ENCODE measurements around the gene ADARB1. TPM values are rescaled to one million over a fixed set of nuclear protein-coding genes. Genes with fewer than 3 reads are reported as not detected.

Gene ADARB1
- total RNA-seq, 5 donors from 2014 or later (not counting 1 experiment from before 2014, with no cell fraction given): 39.7 to 50.3 (median 44.5) TPM

- POLR2A ChIA-PET: no interaction called here
- H3K36me3 ChIP-seq (ENCODE audit: control insufficient read depth in 2 of 2, extremely low read depth in 1 of 2, insufficient read depth in 1 of 2, low read length in 1 of 2): no peaks in the 10 kb centered on the region
Measured at GRCh38 chr21:45118099-45118498, 43.7 kb downstream of the ADARB1 start.

GRCh38 chr21:45119812-45120211 is 45.4 kb downstream of the ADARB1 start:
- H3K27me3 ChIP-seq (replicated peaks in 1 of 2; ENCODE audit: control insufficient read depth in 2 of 2, extremely low read depth in 1 of 2, insufficient read depth in 2 of 2, low read length in 1 of 2): no peaks in the 10 kb centered on the region
- ChIA-PET CTCF (interaction anchor here in 1 of 2 donors (0.7 kb wide), 1 partner anchor 388 kb away, joined by 3 read pairs; no protein-coding TSS in a partner anchor), POLR2A (no interaction called here)
- H3K9me3 Mint-ChIP-seq: no peaks in the 10 kb centered on the region
- no peaks in the 10 kb centered on the region for H3K36me3 ChIP-seq (ENCODE audit: control insufficient read depth in 2 of 2, extremely low read depth in 1 of 2, insufficient read depth in 1 of 2, low read length in 1 of 2)
- H3K4me3 Mint-ChIP-seq: no peak overlapping the region
- no peak overlapping the region for H3K27ac Mint-ChIP-seq
- no peak overlapping the region for H3K27ac ChIP-seq (ENCODE audit: low read length)
- no peak for ATAC-seq (replicated peaks in 1 of 4)
- H3K4me3 ChIP-seq (ENCODE audit: control insufficient read depth in 1 of 2, extremely low read depth in 1 of 2, low read length in 1 of 2): no peak overlapping the region
- peaks cover 38 to 55% (median 45%) of the 10 kb centered on the region in 3 donors for H3K4me1 Mint-ChIP-seq
- peaks cover 22% of the 10 kb centered on the region for H3K36me3 Mint-ChIP-seq
- no peaks in the 10 kb centered on the region for H3K9me3 ChIP-seq
- WGBS (ENCODE audit: insufficient coverage): 100% methylated on average over 1 of the region's 7 CpGs
- no peaks in the 10 kb centered on the region for H3K4me1 ChIP-seq (ENCODE audit: control insufficient read depth in 1 of 2, extremely low read depth in 1 of 2, insufficient read depth in 2 of 2, low read length in 2 of 2)
- no peaks in the 10 kb centered on the region for H3K27me3 Mint-ChIP-seq
- no peak for DNase-seq

More at GRCh38 chr21:45118099-45118498, 43.7 kb downstream of the ADARB1 start:
- Histone ChIP-seq H3K27me3 (replicated peaks in 1 of 2; ENCODE audit: control insufficient read depth in 2 of 2, extremely low read depth in 1 of 2, insufficient read depth in 2 of 2, low read length in 1 of 2) (no peaks in the 10 kb centered on the region), H3K4me3 (ENCODE audit: control insufficient read depth in 1 of 2, extremely low read depth in 1 of 2, low read length in 1 of 2) (no peak overlapping the region), H3K27ac (ENCODE audit: low read length) (no peak overlapping the region), H3K9me3 (no peaks in the 10 kb centered on the region), H3K4me1 (ENCODE audit: control insufficient read depth in 1 of 2, extremely low read depth in 1 of 2, insufficient read depth in 2 of 2, low read length in 2 of 2) (no peaks in the 10 kb centered on the region)
- DNase-seq (no peak), ATAC-seq (replicated peaks in 1 of 4) (no peak)
- Mint-ChIP-seq H3K27me3 (no peaks in the 10 kb centered on the region), H3K4me1 (peaks cover 35 to 52% (median 40%) of the 10 kb centered on the region in 3 donors), H3K9me3 (no peaks in the 10 kb centered on the region), H3K27ac (no peak overlapping the region), H3K36me3 (peaks cover 26% of the 10 kb centered on the region), H3K4me3 (no peak overlapping the region)
- CTCF ChIA-PET: no interaction called here
- WGBS (ENCODE audit: insufficient coverage): no CpG with 5 or more reads among the region's 2 CpGs

- H3K27me3 Mint-ChIP-seq: no peaks in the 10 kb centered on the region
- no peak overlapping the region for H3K4me3 ChIP-seq (ENCODE audit: control insufficient read depth in 1 of 2, extremely low read depth in 1 of 2, low read length in 1 of 2)
- POLR2A ChIA-PET: no interaction called here
- H3K4me1 Mint-ChIP-seq: peaks cover 35 to 53% (median 48%) of the 10 kb centered on the region in 3 donors
- H3K4me1 ChIP-seq (ENCODE audit: control insufficient read depth in 1 of 2, extremely low read depth in 1 of 2, insufficient read depth in 2 of 2, low read length in 2 of 2): no peaks in the 10 kb centered on the region
- no peaks in the 10 kb centered on the region for H3K36me3 ChIP-seq (ENCODE audit: control insufficient read depth in 2 of 2, extremely low read depth in 1 of 2, insufficient read depth in 1 of 2, low read length in 1 of 2)
- WGBS (ENCODE audit: insufficient coverage): 100% methylated on average over 3 of the region's 6 CpGs
- H3K9me3 ChIP-seq: no peaks in the 10 kb centered on the region
- no peak for ATAC-seq (replicated peaks in 1 of 4)
- no peaks in the 10 kb centered on the region for H3K27me3 ChIP-seq (replicated peaks in 1 of 2; ENCODE audit: control insufficient read depth in 2 of 2, extremely low read depth in 1 of 2, insufficient read depth in 2 of 2, low read length in 1 of 2)
- H3K36me3 Mint-ChIP-seq: peaks cover 21% of the 10 kb centered on the region
- no peaks in the 10 kb centered on the region for H3K9me3 Mint-ChIP-seq
- CTCF ChIA-PET: interaction anchor here in 1 of 2 donors (0.8 kb wide), 1 partner anchor 171 kb away, joined by 5 read pairs; no protein-coding TSS in a partner anchor
- H3K4me3 Mint-ChIP-seq: no peak overlapping the region
- no peak overlapping the region for H3K27ac ChIP-seq (ENCODE audit: low read length)
- DNase-seq: no peak
- no peak overlapping the region for H3K27ac Mint-ChIP-seq
Measured at GRCh38 chr21:45120975-45121374, 46.6 kb downstream of the ADARB1 start.

GRCh38 chr21:45122030-45122429 is 47.6 kb downstream of the ADARB1 start:
- no peaks in the 10 kb centered on the region for H3K4me1 ChIP-seq (ENCODE audit: control insufficient read depth in 1 of 2, extremely low read depth in 1 of 2, insufficient read depth in 2 of 2, low read length in 2 of 2)
- H3K4me1 Mint-ChIP-seq: peaks cover 27 to 53% (median 41%) of the 10 kb centered on the region in 3 donors

GRCh38 chr21:45122432-45123132 is 48.2 kb downstream of the ADARB1 start:
- Mint-ChIP-seq H3K4me3 (no peak overlapping the region), H3K27ac (no peak overlapping the region), H3K36me3 (peaks cover 19% of the 10 kb centered on the region), H3K9me3 (no peaks in the 10 kb centered on the region), H3K27me3 (no peaks in the 10 kb centered on the region), H3K4me1 (peaks cover 25 to 50% (median 44%) of the 10 kb centered on the region in 3 donors)
- 64% methylated on average over 2 of the region's 10 CpGs for WGBS (ENCODE audit: insufficient coverage)
- Histone ChIP-seq H3K4me3 (ENCODE audit: control insufficient read depth in 1 of 2, extremely low read depth in 1 of 2, low read length in 1 of 2) (no peak overlapping the region), H3K36me3 (ENCODE audit: control insufficient read depth in 2 of 2, extremely low read depth in 1 of 2, insufficient read depth in 1 of 2, low read length in 1 of 2) (peaks cover 0 to 3% of the 10 kb centered on the region in 2 donors), H3K27me3 (replicated peaks in 1 of 2; ENCODE audit: control insufficient read depth in 2 of 2, extremely low read depth in 1 of 2, insufficient read depth in 2 of 2, low read length in 1 of 2) (no peaks in the 10 kb centered on the region), H3K27ac (ENCODE audit: low read length) (no peak overlapping the region), H3K4me1 (ENCODE audit: control insufficient read depth in 1 of 2, extremely low read depth in 1 of 2, insufficient read depth in 2 of 2, low read length in 2 of 2) (no peaks in the 10 kb centered on the region), H3K9me3 (no peaks in the 10 kb centered on the region)
- ChIA-PET POLR2A (interaction anchor here in 1 of 2 donors (0.8 kb wide), 1 partner anchor 43 kb away, joined by 4 read pairs; no protein-coding TSS in a partner anchor), CTCF (interaction anchor here in 1 of 2 donors (0.7 to 1.2 kb wide), 3 partner anchors 14 to 174 kb away, joined by 3 to 4 read pairs (median 3); no protein-coding TSS in a partner anchor)
- ATAC-seq (replicated peaks in 1 of 4): no peak
- DNase-seq: no peak

More at GRCh38 chr21:45122030-45122429, 47.6 kb downstream of the ADARB1 start:
- Mint-ChIP-seq H3K4me3 (no peak overlapping the region), H3K9me3 (no peaks in the 10 kb centered on the region), H3K36me3 (peaks cover 19% of the 10 kb centered on the region), H3K27me3 (no peaks in the 10 kb centered on the region), H3K27ac (no peak overlapping the region)
- no peak for DNase-seq
- WGBS (ENCODE audit: insufficient coverage): no CpG with 5 or more reads among the region's 6 CpGs
- no peaks in the 10 kb centered on the region for H3K9me3 ChIP-seq
- H3K36me3 ChIP-seq (ENCODE audit: control insufficient read depth in 2 of 2, extremely low read depth in 1 of 2, insufficient read depth in 1 of 2, low read length in 1 of 2): peaks cover 0 to 3% of the 10 kb centered on the region in 2 donors
- CTCF ChIA-PET: interaction anchor here (0.8 to 1.2 kb wide), 2 partner anchors 15 to 172 kb away, joined by 3 to 5 read pairs; no protein-coding TSS in a partner anchor
- no peak for ATAC-seq (replicated peaks in 1 of 4)
- H3K27me3 ChIP-seq (replicated peaks in 1 of 2; ENCODE audit: control insufficient read depth in 2 of 2, extremely low read depth in 1 of 2, insufficient read depth in 2 of 2, low read length in 1 of 2): no peaks in the 10 kb centered on the region
- H3K27ac ChIP-seq (ENCODE audit: low read length): no peak overlapping the region
- H3K4me3 ChIP-seq (ENCODE audit: control insufficient read depth in 1 of 2, extremely low read depth in 1 of 2, low read length in 1 of 2): no peak overlapping the region
- POLR2A ChIA-PET: no interaction called here

- H3K27ac Mint-ChIP-seq: no peak overlapping the region
- DNase-seq (no peak), ATAC-seq (replicated peaks in 1 of 4) (no peak)
- WGBS (ENCODE audit: insufficient coverage): 67% methylated on average over 3 of the region's 6 CpGs
- H3K27me3 Mint-ChIP-seq: no peaks in the 10 kb centered on the region
- no peaks in the 10 kb centered on the region for H3K9me3 Mint-ChIP-seq
- no peak overlapping the region for H3K27ac ChIP-seq (ENCODE audit: low read length)
- no peaks in the 10 kb centered on the region for H3K27me3 ChIP-seq (replicated peaks in 1 of 2; ENCODE audit: control insufficient read depth in 2 of 2, extremely low read depth in 1 of 2, insufficient read depth in 2 of 2, low read length in 1 of 2)
- POLR2A ChIA-PET: no interaction called here
- H3K4me3 ChIP-seq (ENCODE audit: control insufficient read depth in 1 of 2, extremely low read depth in 1 of 2, low read length in 1 of 2): no peak overlapping the region
- no peaks in the 10 kb centered on the region for H3K9me3 ChIP-seq
- peaks cover 32 to 55% (median 53%) of the 10 kb centered on the region in 3 donors for H3K4me1 Mint-ChIP-seq
- CTCF ChIA-PET: interaction anchor here in 1 of 2 donors (1.0 kb wide), 1 partner anchor 174 kb away, joined by 4 read pairs; no protein-coding TSS in a partner anchor
- H3K36me3 ChIP-seq (ENCODE audit: control insufficient read depth in 2 of 2, extremely low read depth in 1 of 2, insufficient read depth in 1 of 2, low read length in 1 of 2): peaks cover 0 to 3% of the 10 kb centered on the region in 2 donors
- peaks cover 19% of the 10 kb centered on the region for H3K36me3 Mint-ChIP-seq
- no peaks in the 10 kb centered on the region for H3K4me1 ChIP-seq (ENCODE audit: control insufficient read depth in 1 of 2, extremely low read depth in 1 of 2, insufficient read depth in 2 of 2, low read length in 2 of 2)
- no peak overlapping the region for H3K4me3 Mint-ChIP-seq
Measured at GRCh38 chr21:45123440-45123839, 49.1 kb downstream of the ADARB1 start.

Measured in T-cell (primary cell).